HG02840 (cell line): ENCODE data around the gene GLG1.
"Not testable (repeated sequence)": the region's sequence is repeated elsewhere in the genome, so short reads cannot be mapped to it uniquely, and the experiment has no call there.

Experiments used
- ATAC-seq: cut with Tn5 transposase; IDR thresholded peaks from one replicate; pipeline ENCODE4 v1.9.1; 2021; ENCODE audit warnings: mild to moderate bottlenecking, moderate library complexity, moderate number of reproducible peaks; ENCODE audit not compliant: unreplicated experiment, low FRiP score

GLG1 gene

GRCh38 chr16:74606521-74607309, at the start of gene GLG1:
Gene GLG1 (minus strand): TSS chr16:74607114. CDS start chr16:74607094, 20 bp downstream.
- ATAC-seq, result peak; percentile 95

- ATAC-seq, result no peak
Observed at GRCh38 chr16:74654536-74655050, 47.7 kb upstream of the GLG1 start.

GRCh38 chr16:74652883-74653282, 46.0 kb upstream of the GLG1 start:
- not testable (repeated sequence) for ATAC-seq

GRCh38 chr16:74652249-74652648, 45.3 kb upstream of the GLG1 start:
- ATAC-seq, result no peak

- no peak for ATAC-seq
Observed at GRCh38 chr16:74651841-74652240, 44.9 kb upstream of the GLG1 start.

GRCh38 chr16:74650966-74651567, 44.2 kb upstream of the GLG1 start:
- ATAC-seq, result no peak

- no peak for ATAC-seq
Observed at GRCh38 chr16:74649839-74650504, 43.1 kb upstream of the GLG1 start.

GRCh38 chr16:74641969-74642368, 35.1 kb upstream of the GLG1 start:
- ATAC-seq, result no peak

- ATAC-seq, result no peak
Observed at GRCh38 chr16:74637742-74638453, 31.0 kb upstream of the GLG1 start.

- ATAC-seq, result no peak
Observed at GRCh38 chr16:74635303-74635702, 28.4 kb upstream of the GLG1 start.

- no peak for ATAC-seq
Observed at GRCh38 chr16:74633686-74634085, 26.8 kb upstream of the GLG1 start.

- no peak for ATAC-seq
Observed at GRCh38 chr16:74627506-74628220, 20.7 kb upstream of the GLG1 start.

- peak; percentile 47 for ATAC-seq
Observed at GRCh38 chr16:74626741-74627416, 20.0 kb upstream of the GLG1 start.

- ATAC-seq, result no peak
Observed at GRCh38 chr16:74625500-74626350, 18.8 kb upstream of the GLG1 start.

- no peak for ATAC-seq
Observed at GRCh38 chr16:74623839-74624235, 16.9 kb upstream of the GLG1 start.

GRCh38 chr16:74623214-74623838, 16.4 kb upstream of the GLG1 start:
- no peak for ATAC-seq

- ATAC-seq, result no peak
Observed at GRCh38 chr16:74622005-74622404, 15.1 kb upstream of the GLG1 start.

- no peak for ATAC-seq
Observed at GRCh38 chr16:74617206-74617788, 10.4 kb upstream of the GLG1 start.
